ENCODE data around the gene SCCPDH.
"Not testable (repeated sequence)": the region's sequence is repeated elsewhere in the genome, so short reads cannot be mapped to it uniquely, and the experiment has no call there.

DNA sequence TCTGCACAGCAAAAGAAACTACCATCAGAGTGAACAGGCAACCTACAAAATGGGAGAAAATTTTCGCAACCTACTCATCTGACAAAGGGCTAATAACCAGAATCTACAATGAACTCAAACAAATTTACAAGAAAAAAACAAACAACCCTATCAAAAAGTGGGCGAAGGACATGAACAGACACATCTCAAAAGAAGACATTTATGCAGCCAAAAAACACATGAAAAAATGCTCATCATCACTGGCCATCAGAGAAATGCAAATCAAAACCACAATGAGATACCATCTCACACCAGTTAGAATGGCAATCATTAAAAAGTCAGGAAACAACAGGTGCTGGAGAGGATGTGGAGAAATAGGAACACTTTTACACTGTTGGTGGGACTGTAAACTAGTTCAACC lies 4.8 kb upstream of the SCCPDH start:
- TF ChIP-seq, protein P1, sequence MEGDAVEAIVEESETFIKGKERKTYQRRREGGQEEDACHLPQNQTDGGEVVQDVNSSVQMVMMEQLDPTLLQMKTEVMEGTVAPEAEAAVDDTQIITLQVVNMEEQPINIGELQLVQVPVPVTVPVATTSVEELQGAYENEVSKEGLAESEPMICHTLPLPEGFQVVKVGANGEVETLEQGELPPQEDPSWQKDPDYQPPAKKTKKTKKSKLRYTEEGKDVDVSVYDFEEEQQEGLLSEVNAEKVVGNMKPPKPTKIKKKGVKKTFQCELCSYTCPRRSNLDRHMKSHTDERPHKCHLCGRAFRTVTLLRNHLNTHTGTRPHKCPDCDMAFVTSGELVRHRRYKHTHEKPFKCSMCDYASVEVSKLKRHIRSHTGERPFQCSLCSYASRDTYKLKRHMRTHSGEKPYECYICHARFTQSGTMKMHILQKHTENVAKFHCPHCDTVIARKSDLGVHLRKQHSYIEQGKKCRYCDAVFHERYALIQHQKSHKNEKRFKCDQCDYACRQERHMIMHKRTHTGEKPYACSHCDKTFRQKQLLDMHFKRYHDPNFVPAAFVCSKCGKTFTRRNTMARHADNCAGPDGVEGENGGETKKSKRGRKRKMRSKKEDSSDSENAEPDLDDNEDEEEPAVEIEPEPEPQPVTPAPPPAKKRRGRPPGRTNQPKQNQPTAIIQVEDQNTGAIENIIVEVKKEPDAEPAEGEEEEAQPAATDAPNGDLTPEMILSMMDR (IDR thresholded peaks at IDR 0.05): not testable (repeated sequence)
- not testable (repeated sequence) for TF ChIP-seq POLR2A (IDR thresholded peaks at IDR 0.05)
